ENCODE measurements around the gene OVOL3.

DNA sequence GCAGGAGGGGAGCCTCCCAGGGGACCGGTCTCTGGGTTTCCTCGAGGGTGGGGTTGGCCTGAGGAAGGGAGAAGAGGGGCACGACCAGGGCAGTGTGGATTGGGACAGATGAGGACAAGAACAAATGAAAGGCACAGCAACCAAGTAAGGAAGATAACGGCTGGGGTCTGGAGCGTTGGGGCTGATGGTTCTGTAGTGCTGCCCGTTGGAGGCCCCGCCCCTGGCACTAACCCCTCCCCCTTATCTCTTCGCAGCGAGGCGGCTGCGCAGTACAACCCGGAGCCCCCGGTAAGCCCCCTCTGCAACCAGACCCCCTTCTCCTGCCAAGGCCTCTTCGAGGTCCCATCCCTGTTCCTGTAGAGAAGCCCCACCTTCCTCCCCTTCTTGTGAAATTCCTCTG lies 31.1 kb downstream of the OVOL3 start:
- TF ChIP-seq, protein P1, sequence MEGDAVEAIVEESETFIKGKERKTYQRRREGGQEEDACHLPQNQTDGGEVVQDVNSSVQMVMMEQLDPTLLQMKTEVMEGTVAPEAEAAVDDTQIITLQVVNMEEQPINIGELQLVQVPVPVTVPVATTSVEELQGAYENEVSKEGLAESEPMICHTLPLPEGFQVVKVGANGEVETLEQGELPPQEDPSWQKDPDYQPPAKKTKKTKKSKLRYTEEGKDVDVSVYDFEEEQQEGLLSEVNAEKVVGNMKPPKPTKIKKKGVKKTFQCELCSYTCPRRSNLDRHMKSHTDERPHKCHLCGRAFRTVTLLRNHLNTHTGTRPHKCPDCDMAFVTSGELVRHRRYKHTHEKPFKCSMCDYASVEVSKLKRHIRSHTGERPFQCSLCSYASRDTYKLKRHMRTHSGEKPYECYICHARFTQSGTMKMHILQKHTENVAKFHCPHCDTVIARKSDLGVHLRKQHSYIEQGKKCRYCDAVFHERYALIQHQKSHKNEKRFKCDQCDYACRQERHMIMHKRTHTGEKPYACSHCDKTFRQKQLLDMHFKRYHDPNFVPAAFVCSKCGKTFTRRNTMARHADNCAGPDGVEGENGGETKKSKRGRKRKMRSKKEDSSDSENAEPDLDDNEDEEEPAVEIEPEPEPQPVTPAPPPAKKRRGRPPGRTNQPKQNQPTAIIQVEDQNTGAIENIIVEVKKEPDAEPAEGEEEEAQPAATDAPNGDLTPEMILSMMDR (IDR thresholded peaks at IDR 0.05) = no peak
- no peak for TF ChIP-seq POLR2A (IDR thresholded peaks at IDR 0.05)
